Stimulated activated CD8-positive, alpha-beta memory T cell treated with anti-CD3 and anti-CD28 coated beads, Interleukin-7, amount 100 ng/mL, for 1 hour (primary cell): ENCODE results near the gene ING1.
"Not testable (repeated sequence)": the region's sequence is repeated elsewhere in the genome, so short reads cannot be mapped to it uniquely, and the experiment has no call there.

Experiments
- DNase-seq, 2 donors: peaks; one replicate each; pipeline ENCODE4 v3.0.0-alpha.2; 2020; ENCODE audit warnings: low read depth in 2 of 2

The ING1 gene

DNA sequence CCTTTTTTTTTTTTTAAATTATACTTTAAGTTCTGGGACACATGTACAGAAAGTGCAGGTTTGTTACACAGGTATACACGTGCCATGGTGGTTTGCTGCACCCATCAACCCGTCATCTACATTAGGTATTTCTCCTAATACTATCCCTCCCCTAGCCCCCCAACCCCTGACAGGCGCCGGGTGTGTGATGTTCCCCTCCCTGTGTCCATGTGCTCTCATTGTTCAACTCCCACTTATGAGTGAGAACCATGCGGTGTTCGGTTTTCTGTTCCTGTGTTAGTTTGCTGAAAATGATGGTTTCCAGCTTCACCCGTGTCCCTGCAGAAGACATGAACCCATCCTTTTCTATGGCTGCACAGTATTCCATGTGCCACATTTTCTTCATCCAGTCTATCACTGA, 17.7 kb upstream of the ING1 start:
- DNase-seq, result not testable (repeated sequence)

DNA sequence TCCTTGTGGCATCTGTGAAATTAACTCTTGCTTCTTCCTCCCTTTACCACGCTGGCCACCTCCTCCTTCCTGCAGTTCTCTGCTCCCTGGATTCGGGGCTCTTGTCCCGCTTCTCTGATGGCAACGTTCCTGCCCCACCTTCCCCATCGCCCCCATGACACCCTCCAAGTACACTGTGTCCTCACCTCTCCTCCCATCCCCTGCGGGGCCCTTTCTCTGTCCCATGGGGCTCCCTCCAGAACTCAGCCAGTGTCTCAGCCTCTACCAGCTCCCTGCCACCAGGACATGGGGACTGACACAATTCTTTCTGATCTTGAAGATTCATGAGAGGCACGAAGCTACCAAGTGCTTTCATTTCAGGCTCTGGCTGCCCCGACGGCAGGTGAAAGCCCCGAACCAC, 16.7 kb upstream of the ING1 start:
- no peak for DNase-seq

DNA sequence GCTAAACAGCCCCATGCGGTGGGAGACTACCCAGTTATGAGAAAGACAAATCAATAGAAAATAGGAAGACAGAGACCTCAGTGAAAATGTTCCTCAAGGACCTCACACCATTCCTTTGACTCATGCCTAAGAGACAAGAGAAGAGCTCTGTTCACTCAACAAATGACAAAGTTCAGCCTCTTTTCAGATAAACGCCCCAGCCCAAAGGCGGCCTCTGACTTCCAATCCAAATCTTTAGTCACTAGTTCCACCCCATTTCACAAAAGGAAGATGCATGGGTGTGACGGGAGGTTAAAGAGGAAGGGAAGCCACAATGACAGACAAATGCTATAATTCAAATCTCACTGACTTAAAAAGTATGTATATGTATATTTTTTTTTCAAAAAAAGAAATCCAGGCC, 15.7 kb upstream of the ING1 start:
- DNase-seq, result no peak

DNA sequence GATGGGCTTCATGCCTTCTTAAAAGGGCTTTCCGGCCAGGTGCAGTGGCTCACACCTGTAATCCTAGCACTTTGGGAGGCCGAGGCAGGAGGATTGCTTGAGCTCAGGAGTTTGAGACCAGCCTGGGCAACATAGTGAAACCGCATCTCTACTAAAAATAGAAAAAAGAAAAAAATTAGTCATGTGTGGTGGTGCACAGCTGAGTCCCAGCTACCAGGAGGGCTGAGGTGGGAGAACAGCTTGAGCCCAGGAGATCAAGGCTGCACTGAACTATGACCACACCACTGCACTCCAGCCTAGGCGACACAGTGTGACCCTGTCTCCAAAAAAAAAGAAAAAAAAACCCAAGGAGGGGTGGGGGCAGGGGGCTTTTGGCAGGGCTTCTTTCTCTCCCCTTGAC, 14.8 kb upstream of the ING1 start:
- no peak for DNase-seq

DNA sequence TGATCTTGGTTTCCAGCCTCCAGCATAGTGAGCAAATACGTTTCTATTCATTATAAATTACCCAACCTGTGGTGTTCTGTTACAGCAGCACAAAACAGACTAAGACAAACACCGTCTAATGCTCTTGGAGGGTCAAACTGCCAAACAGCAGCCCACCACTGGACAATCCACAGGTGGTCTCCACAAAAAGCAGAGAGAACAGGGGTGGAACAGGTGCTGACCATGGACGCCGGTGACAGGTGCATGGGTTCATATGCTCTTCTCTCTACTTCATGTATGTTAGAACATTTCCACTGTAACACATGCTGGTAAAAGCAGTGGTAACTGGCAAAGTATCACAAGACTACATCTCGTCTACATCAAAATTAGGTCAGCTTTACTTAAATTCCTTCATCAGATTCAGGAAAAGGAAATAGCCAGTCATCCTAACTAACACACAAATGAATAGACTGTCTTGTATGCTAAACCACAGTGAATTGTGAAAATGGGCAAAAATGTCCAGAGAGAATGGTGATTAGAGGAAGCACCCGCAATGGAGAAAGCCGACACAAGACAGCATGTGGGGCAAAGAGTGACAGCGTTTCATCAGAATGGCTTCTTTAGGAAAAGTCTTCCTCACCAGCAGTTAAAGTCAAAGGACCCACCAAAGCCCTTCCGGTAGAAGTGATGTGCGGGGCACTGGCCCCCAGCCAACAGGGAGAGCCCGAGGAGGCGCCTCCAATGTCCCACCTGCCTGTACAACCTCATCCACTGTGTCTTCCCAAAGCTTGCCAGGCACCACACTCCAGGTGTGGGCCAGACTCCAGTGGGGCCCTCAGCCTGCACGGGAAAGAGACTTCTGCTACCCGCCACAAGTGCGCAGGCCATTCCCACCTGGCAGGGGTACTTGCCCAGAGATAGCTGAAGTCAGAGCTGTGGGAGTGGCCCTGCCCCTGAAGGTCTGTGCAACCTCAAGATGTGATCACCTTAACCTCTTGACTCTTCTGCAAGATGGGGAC, 14.1 kb upstream of the ING1 start:
- DNase-seq, result no peak

DNA sequence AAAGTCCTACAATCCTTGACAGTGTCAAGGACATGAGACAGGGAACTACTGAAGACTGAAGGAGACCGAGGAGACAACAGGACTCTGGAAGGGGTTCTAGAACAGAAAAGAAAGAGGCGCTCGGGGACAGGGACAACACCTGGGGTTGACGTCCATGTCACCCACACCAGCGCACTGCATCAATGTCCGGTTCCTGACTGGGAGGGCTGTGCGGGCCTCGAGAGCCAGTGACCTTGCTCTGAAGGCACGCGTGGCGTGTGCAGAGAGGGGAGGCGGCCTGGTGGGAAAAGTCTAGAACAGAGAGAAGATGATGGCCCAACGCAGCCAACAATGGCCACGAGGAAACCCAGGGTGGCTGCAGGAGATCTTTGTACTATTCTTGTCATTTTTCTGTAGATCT, 13.3 kb upstream of the ING1 start:
- no peak for DNase-seq

DNA sequence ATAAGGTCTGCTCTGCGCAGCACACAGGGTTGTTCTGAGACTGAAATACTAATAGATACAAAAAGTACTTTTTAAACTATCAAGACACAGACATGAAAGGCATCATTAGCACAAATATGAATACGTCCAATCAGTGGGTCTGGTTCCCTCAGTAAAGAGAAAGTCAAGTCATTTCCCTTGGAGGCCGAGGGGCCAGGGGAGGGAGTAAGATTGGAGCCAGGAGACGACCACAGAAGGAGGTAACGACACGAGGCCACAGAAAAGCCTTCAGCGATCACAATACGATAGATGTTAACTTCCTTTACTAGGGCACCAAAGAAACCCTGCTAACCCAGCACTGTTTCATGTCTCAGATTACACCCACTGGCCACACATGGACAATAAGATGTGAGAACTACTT, 12.9 kb upstream of the ING1 start:
- DNase-seq, result no peak

DNA sequence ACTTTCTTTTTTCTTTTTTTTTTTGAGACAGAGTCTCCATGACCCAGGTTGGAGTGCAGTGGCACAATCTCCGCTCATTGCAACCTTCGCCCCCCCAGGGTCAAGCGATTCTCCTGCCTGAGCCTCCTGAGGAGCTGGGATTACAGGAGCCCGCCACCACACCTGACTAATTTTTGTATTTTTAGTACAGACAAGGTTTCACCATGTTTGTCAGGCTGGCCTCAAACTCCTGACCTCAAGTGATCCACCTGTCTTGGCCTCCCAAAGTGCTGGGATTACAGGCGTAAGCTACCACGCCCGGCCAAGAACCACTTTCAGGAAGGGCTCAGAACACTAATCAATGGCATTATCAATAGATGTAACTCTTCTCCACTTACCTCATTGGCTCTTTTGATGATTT, 12.4 kb upstream of the ING1 start:
- not testable (repeated sequence) for DNase-seq

DNA sequence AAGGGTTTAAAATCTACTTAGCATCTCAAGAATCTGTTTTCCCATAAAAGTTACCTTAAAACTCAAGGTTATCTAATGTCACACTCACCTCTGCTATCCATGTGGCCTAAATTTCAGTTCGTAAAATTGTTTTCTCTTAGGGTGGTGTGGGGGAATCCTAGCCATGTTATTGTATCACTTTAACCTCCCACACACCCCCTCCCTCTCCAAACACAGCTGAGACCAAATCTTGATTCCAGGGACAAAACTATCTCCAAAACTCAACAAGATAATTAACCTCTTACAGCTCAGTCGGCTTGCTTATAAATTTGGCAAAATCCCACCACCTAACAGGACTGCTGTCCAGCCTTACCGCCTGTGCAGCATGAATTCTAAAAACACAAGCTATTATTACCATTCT, 11.4 kb upstream of the ING1 start:
- DNase-seq, result no peak

DNA sequence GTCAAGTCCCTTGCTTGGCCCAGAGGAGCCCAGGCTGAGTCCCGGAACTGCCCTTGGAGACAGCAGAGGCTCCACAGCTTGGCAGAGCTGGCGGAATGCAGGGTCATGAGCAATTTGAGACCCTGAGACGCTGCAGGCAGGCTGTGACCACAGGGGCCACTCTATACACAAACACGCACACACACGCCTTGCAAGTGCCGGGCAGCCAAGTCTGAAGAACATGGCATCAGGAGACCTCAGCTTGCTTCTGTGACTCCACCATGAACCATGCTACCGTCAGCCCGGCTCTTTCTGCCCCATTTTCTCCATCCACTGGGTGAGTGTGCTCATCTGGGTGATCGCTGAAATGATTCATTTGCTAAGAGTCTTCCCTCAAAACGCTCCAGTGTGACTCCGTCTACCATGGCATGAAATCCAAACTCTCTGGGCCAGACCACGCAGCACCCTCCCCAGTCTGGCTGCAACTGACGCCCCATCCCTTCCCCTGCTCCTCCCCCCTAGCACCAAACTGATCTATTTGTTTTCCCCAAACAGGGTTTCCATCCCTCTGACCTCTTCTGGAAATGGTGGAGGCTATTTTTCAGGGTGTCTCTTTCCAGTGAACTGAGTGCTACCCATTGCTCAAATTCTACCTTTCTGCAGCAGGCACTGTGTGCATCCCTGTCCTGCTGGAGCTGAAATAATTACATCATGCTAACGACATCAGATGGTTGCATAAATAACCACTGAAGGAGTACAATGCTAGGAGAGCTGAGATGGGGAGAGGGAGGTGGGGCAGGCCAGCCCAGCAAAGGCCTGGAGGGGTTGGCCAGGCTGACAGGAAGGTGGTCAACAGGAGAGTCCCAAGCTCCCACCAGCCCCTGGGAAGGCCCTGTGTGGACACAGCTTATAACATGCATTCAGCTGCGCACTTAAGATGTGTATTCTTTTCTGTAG, 10.6 kb upstream of the ING1 start:
- no peak for DNase-seq

DNA sequence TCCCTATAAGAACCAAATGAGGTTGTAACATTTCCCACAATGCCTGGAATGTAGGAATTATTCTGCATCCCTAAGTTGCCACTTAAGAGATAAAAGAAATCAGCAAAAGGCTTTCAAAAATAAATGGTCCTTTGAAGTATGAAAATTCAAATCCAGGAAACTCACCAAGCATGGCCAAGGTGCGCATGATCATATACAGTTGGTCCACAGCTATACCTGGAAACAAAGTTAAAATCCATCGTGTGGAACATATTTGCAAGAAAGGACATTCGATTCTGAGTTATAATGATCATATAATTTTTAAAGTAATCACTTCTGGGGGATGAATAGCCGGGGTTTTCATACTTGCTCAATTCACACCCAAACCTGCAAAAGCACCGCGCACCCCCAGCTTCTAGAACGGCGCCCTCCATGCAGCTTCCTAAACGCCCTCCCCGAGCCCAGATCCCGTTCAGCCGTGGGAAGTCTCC, 8.1 kb upstream of the ING1 start:
- no peak for DNase-seq

DNA sequence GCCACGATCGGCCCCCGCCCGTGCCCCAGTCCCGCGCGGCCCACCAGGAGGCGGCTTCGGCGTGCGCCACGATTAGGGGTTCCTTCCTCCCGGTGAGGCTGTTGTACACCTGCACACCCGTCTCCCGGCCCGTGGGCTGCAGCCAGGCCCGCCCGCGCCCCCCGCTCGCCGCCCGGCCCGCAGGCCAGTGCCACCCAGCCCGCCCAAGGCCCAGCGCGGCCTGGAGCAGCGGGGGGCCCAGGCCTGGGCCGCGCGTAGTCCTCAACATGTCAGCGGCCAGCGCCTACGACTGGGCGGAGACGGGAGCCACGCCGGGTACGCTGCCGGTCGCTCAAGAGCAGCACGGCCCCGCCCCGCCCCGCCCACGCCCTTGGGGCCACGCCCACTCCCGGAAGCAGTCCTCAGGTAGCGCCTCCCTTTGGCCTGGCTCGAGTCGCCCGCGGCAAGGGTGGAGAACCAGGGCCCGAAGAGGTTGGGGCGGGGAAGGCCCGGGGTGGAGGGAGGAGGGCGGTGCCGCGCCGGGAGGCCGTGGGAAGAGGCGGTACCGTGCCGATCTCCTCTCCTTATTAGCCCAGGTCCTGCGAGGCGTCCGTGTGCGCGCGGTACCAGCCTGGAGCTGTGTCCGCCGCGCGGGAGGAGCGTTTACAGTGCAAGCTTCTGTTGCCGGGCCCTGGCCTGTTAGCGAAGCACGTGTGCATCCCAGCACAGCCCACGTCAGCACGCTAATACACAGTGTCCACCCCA, 7.5 kb upstream of the ING1 start, which contains the start of gene CARS2:
Gene CARS2 (minus strand): TSS at position 291 of the 744 bp plus-strand sequence. CDS start 23 bp downstream, at position 268.
- DNase-seq, result peak; percentile 84 to 85

DNA sequence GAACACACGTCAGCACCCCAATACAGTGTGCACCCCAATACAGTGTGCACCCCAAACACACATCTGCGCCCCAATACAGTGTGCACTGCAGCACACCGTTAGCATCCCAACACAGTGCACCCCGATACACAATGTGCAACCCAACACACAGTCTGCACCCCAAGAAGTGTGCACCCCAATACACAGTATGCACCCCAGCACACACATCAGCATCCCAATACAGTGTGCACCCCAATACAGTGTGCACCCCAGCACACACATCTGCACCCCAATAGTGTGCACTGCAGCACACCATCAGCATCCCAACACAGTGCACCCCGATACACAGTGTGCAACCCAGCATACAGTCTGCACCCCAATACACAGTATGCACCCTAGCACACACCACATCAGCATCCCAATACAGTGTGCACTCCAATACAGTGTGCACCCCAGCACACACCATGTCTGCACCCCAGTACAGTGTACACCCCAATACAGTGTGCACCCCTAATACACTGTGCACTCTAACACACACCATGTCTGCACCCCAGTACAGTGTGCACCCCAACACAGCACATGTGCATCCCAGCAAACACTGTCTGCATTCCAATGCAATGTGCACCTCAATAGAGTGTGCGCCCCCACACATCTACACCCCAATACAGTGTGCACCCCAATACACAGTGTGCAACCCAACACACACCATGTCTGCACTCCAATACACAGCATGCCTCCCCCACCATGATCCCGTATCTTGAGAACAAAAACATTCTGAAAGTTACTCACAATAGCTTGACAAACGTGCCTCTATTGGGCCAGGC, 6.7 kb upstream of the ING1 start:
- no peak for DNase-seq

DNA sequence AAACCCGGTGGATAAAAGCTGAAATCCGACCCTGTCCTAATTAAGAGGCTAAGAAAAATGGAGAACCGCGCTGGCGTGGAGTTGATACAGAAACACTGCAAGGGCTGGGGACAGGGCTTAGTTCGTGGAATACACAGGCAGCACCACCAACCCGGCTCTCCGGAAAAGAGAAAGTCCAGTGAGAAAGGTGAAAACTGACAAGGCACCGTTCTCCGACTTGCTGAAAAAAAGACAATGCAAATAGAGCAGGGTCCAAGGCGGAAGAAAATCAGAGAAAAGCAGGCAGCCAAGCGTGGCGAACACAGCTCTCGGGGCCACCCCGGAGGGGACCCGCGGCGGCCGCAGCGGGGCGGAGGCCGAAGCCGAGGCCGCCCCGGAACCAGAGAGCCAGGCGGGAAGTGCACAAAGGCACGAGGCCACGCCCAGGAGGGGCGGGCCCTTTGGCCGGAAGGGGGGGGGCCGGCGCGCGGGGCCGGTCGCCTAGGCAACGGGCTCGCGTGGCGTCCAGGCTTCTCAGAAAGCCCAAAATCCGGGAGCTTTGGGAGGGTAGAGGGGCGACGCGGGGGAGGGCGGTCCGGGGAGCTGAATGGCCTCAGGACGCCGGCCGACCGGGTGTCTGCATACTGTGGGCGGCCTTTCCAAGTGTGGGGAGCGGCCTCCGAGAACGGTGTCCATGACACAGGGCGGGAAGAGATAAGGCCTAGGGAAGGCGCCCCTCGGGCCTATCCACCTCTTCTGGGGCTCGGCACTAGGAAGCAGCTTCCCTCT, 1.2 kb upstream of the ING1 start:
- DNase-seq, result peak; percentile 71 to 83

DNA sequence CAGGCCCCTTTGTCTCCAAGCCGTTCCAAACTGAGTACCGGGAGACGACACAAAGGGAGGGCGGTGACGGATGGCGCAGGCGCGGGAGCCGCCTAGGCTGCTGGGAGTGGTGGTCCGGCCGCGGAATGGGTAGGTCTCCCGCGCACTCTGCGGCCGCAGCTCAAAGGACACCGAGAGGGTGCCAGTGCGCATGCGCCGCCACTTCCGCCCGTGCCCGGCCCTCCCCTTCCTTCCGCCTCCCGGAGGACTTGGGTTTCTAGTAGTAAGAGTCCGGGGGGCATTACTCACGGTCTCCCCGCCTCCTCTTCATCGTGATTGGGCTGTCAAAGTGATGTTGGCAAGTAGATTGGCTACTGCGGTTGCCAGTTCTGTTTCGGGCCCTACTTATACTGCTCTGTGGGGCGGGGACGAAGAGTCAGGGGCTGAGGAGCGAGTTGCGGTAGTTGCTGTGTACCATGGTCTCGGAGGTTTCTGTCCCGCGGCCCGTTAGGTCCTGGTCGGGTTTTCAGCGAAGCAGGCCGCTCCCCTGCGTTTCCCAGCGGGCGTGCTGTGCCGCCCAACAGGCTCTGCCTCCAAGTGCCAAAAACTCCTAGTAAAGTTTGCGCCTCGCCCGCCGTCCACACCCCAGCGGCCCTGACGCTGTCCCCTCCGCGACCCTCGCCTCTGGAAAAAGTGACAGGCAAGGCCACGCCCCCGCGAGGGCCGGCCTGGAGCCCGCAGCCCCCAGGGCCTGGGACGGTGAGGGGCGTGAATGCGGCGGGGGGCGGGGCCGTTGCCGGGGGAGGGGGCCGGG, 455 bp upstream of the ING1 start:
- peak; percentile 98 to 99 for DNase-seq

DNA sequence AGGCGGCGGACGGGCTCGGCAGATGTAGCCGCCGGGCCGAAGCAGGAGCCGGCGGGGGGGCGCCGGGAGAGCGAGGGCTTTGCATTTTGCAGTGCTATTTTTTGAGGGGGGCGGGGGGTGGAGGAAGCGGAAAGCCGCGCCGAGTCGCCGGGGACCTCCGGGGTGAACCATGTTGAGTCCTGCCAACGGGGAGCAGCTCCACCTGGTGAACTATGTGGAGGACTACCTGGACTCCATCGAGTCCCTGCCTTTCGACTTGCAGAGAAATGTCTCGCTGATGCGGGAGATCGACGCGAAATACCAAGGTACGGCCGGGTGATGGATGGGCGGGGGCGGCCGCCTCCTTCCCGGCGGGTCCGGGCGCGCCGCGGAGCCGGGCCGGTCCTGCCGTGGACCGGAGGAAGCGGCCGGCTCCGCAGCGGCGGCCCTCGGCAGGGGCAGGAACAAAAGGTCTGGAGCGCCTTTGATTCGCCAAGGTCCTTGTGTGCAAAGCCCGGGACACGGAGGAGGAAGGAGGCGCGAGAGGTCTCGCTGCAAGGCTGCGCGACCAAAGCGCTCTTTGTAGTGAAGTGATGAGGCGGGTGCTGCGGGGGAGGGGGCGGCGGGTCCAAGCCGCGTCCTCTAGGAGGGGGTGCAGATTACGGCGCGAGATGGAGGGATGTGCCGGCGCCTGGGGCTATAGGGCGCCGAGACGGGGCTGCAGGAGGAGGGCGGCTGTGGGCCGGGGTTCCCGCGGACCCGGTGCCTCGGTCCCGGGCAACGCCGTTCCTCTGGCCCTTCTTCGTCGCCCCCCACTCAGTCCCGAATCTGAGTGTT, 689 bp downstream of the ING1 start:
- DNase-seq, result peak in 1 of 2 donors; percentile 50

DNA sequence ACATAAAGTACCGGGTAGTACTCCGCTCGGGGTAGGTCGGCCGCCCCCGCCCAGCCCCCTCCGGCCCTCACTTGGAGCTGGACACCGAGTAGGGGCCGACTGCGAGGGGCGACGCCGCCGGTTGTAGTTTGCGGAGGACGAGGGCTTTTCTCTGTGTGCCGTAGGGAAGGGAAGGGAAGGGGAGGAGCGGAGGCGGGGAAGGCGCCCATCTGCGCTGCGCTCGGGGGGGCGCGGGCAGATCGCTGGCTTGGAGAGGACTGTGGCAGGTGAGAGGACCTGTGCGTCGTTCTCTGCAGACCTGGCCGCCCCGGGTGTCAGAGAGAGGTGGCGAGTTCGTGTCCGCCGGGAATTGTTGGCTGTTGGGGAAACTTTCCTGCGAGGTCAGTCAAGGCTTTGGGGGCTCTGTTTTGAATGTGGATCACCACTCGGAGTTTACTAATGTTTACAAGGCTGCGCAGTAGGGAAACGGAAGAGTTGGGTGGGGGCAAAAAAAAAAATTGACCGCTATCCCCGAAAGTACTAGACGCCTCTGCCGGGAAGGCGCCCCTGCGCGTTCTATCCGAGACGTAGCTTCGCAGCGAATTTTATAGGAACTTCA, 1.4 kb downstream of the ING1 start:
- peak in 1 of 2 donors; percentile 29 for DNase-seq
